Testis (tissue), 2 donors: ENCODE results near the gene LSM12.

Experiments
- POLR2A ChIP-seq: fragments of 450-650 bp; IDR thresholded peaks from one replicate; pipeline ENCODE4 v1.6.1; 2017; ENCODE audit warnings: antibody characterized with exemption, mild to moderate bottlenecking, moderate library complexity
- TF ChIP-seq, protein P1 (sequence below), 3 experiments: fragments of 450-650 bp in 2 of 3; fragments of 200-600 bp in 1 of 3; sonication (generic) in 1 of 3; IDR thresholded peaks; one replicate each; pipeline ENCODE4 v1.5.1; 2016 to 2019; ENCODE audit warnings: antibody characterized with exemption in 3 of 3, mild to moderate bottlenecking in 2 of 3, moderate library complexity in 1 of 3

DNA sequence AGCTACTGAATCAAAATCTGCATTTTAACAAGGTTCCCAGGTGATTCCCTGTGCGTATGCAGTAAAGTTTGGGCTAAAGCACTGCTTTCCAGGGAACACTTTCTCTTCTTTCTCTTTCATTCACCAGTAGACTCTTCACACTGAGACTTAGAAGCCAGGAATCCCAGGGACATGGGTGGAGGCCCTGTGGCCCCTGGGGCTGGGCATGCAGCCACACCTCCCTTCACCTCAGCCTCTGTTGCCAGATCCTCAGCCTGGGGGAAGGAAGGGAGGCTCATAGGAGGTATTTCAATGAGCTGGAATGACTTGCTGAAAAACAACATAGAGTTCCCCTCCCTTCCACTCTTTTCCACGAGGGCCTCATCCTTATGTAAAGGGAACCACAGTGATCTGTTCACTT is 5.3 kb upstream of the LSM12 start:
- TF ChIP-seq, protein P1, sequence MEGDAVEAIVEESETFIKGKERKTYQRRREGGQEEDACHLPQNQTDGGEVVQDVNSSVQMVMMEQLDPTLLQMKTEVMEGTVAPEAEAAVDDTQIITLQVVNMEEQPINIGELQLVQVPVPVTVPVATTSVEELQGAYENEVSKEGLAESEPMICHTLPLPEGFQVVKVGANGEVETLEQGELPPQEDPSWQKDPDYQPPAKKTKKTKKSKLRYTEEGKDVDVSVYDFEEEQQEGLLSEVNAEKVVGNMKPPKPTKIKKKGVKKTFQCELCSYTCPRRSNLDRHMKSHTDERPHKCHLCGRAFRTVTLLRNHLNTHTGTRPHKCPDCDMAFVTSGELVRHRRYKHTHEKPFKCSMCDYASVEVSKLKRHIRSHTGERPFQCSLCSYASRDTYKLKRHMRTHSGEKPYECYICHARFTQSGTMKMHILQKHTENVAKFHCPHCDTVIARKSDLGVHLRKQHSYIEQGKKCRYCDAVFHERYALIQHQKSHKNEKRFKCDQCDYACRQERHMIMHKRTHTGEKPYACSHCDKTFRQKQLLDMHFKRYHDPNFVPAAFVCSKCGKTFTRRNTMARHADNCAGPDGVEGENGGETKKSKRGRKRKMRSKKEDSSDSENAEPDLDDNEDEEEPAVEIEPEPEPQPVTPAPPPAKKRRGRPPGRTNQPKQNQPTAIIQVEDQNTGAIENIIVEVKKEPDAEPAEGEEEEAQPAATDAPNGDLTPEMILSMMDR (IDR thresholded peaks at IDR 0.05), result no peak
- no peak for TF ChIP-seq POLR2A
